AG04450 (cell line): ENCODE data around the gene TMEM135. TPM values are rescaled to one million over a fixed set of nuclear protein-coding genes. Genes with fewer than 3 reads are reported as not detected.

Source experiments
- CTCF ChIA-PET: fragments of 300-600, 350-600 bp; formaldehyde crosslinking; extraction: SDS; loops from one replicate; lab custom pipeline; 2022; ENCODE audit warnings: antibody characterized with exemption, inconsistent platforms; lab: Charles Lee
- POLR2A ChIA-PET: fragments of 350-600 bp; formaldehyde crosslinking; extraction: SDS; loops from one replicate; lab custom pipeline; 2021; ENCODE audit warnings: antibody characterized with exemption, inconsistent platforms; lab: Yijun Ruan, JAX
- DNase-seq: peaks from one replicate; pipeline ENCODE4 v3.0.0-alpha.2; 2011; ENCODE audit warnings: low read depth, low spot score
- H3K27ac ChIP-seq: one replicate; pipeline ENCODE4 v1.5.1; 2012; ENCODE audit warnings: low read depth, low read length, control low read depth
- H3K27me3 ChIP-seq: one replicate; pipeline ENCODE4 v1.6.0; 2012; ENCODE audit warnings: low read length; ENCODE audit not compliant: control insufficient read depth, insufficient read depth
- H3K4me3 ChIP-seq: 2 replicates; pipeline ENCODE4 v1.5.1; 2011; ENCODE audit warnings: mild to moderate bottlenecking, low read depth, low read length, control low read depth
- H3K9me3 ChIP-seq: 2 replicates; pipeline ENCODE4 v1.5.1; 2012; ENCODE audit warnings: low read length; ENCODE audit not compliant: control insufficient read depth, insufficient read depth
- CTCF ChIP-seq: IDR thresholded peaks from 2 replicates; pipeline ENCODE4 v1.5.1; 2011; ENCODE audit warnings: low read depth, low read length, control low read depth, inconsistent platforms
- polyA plus RNA-seq: library from polyadenylated mRNA; depleted of rRNA; stranded (reverse); fragments of >200 nt; gene quantifications from 2 replicates; pipeline ENCODE4 v1.2.3, GENCODE V29; 2011

TMEM135 gene
- polyA plus RNA-seq, 1 experiment = 12.6 TPM

- no peak for DNase-seq
- H3K27me3 ChIP-seq = no peaks in the 10 kb centered on the region
- no peak for TF ChIP-seq CTCF
- no peak overlapping the region for H3K27ac ChIP-seq
- H3K9me3 ChIP-seq = peaks cover 5% of the 10 kb centered on the region; the same call in 1 of the 2 replicates
- CTCF ChIA-PET = interaction anchor here (0.6 to 1.0 kb wide), 3 partner anchors 51 to 115 kb away, joined by 3 read pairs; no protein-coding TSS in a partner anchor
- H3K4me3 ChIP-seq = no peak overlapping the region
- POLR2A ChIA-PET = no interaction called here
Observed at GRCh38 chr11:87046824-87047223, 9.1 kb downstream of the TMEM135 start.

- POLR2A ChIA-PET = no interaction called here
- CTCF ChIA-PET = no interaction called here
- no peak for TF ChIP-seq CTCF
- Histone ChIP-seq H3K27me3 (no peaks in the 10 kb centered on the region), H3K4me3 (no peak overlapping the region), H3K27ac (no peak overlapping the region), H3K9me3 (no peaks in the 10 kb centered on the region)
- no peak for DNase-seq
Observed at GRCh38 chr11:87056091-87056490, 18.4 kb downstream of the TMEM135 start.

GRCh38 chr11:87057749-87058148 lies 20.0 kb downstream of the TMEM135 start:
- Histone ChIP-seq H3K9me3 (no peaks in the 10 kb centered on the region), H3K27me3 (no peaks in the 10 kb centered on the region), H3K27ac (no peak overlapping the region), H3K4me3 (no peak overlapping the region)
- TF ChIP-seq CTCF = no peak
- DNase-seq = no peak
- ChIA-PET CTCF (no interaction called here), POLR2A (no interaction called here)

- Histone ChIP-seq H3K9me3 (no peaks in the 10 kb centered on the region), H3K27me3 (no peaks in the 10 kb centered on the region), H3K4me3 (no peak overlapping the region), H3K27ac (no peak overlapping the region)
- CTCF ChIA-PET = no interaction called here
- POLR2A ChIA-PET = interaction anchor here (0.6 kb wide), 1 partner anchor 26 kb away, joined by 3 read pairs; no protein-coding TSS in a partner anchor
- TF ChIP-seq CTCF = no peak
- no peak for DNase-seq
Observed at GRCh38 chr11:87059596-87060390, 22.1 kb downstream of the TMEM135 start.

- Histone ChIP-seq H3K27ac (no peak overlapping the region), H3K9me3 (no peaks in the 10 kb centered on the region), H3K4me3 (no peak overlapping the region), H3K27me3 (no peaks in the 10 kb centered on the region)
- DNase-seq = no peak
- CTCF ChIA-PET = no interaction called here
- POLR2A ChIA-PET = no interaction called here
- no peak for TF ChIP-seq CTCF
Observed at GRCh38 chr11:87061766-87062165, 24.0 kb downstream of the TMEM135 start.
